Measurements from ENCODE around the gene PLPPR1. TPM values are rescaled to one million over a fixed set of nuclear protein-coding genes. Genes with fewer than 3 reads are reported as not detected.

PLPPR1 gene
- total RNA-seq, 1 experiment from 2014 or later, result 2.4 TPM

GRCh38 chr9:101119206-101119819, 90.8 kb downstream of the PLPPR1 start:
- H3K9ac ChIP-seq (ENCODE audit: extremely low read depth, insufficient read length, low read length), result no peak overlapping the region
- no peaks in the 10 kb centered on the region for H3K23me2 ChIP-seq (ENCODE audit: insufficient read length, low read depth, low read length, poor library complexity, severe bottlenecking)
- Mint-ChIP-seq H3K4me3 (no peak overlapping the region), H3K36me3 (ENCODE audit: insufficient read depth in 1 of 3, low read depth in 3 of 3) (peaks cover 10 to 20% (median 17%) of the 10 kb centered on the region in 3 experiments), H3K27me3 (ENCODE audit: low read depth) (peaks cover 2% of the 10 kb centered on the region; the same call in 1 of the 2 replicates), H3K4me1 (peaks cover 17 to 28% of the 10 kb centered on the region in 2 experiments), H3K27ac (no peak overlapping the region), H3K9me3 (peaks cover 18 to 20% of the 10 kb centered on the region in 2 experiments)
- no peak overlapping the region for H2BK12ac ChIP-seq (ENCODE audit: insufficient read length, low read depth, low read length)
- no peak overlapping the region for H4K5ac ChIP-seq (ENCODE audit: insufficient read length, low read depth, low read length)
- H3T11ph ChIP-seq (ENCODE audit: low read length), result no peak overlapping the region
- no peak overlapping the region for H3K23ac ChIP-seq (ENCODE audit: insufficient read length, low read depth, low read length)
- H4K20me1 ChIP-seq (ENCODE audit: control insufficient read depth, insufficient read depth, insufficient read length), result no peaks in the 10 kb centered on the region
- no peak overlapping the region for H3K4me2 ChIP-seq (ENCODE audit: insufficient read depth, insufficient read length, low read length)
- H3K4ac ChIP-seq (ENCODE audit: low read depth, low read length), result no peak overlapping the region
- no peak overlapping the region for H2BK15ac ChIP-seq (ENCODE audit: low read depth, low read length)
- TF ChIP-seq CTCF (conservative IDR thresholded peaks at IDR 0.05), result peak; percentile 93
- H3K79me1 ChIP-seq (ENCODE audit: insufficient read depth, low read depth, low read length, poor library complexity, severe bottlenecking), result no peaks in the 10 kb centered on the region
- no CpG with 5 or more reads among the region's 3 CpGs for WGBS (ENCODE audit: extremely low coverage, insufficient read length, low lambda C conversion rate)
- no peak overlapping the region for H2AK5ac ChIP-seq (ENCODE audit: insufficient read length, low read length)
- H3K27ac ChIP-seq (ENCODE audit: insufficient read length, low read depth, low read length), result no peak overlapping the region
- H3K14ac ChIP-seq (ENCODE audit: insufficient read depth, low read length), result no peak overlapping the region
- H3K27me3 ChIP-seq (ENCODE audit: insufficient read depth, low read length), result no peaks in the 10 kb centered on the region
- H4K8ac ChIP-seq (replicated peaks; ENCODE audit: insufficient read length, low read depth, low read length), result no peak overlapping the region
- H3K18ac ChIP-seq (ENCODE audit: insufficient read length, low read depth, low read length), result no peak overlapping the region
- H3K79me2 ChIP-seq (ENCODE audit: insufficient read depth, low read length), result no peaks in the 10 kb centered on the region
- no peak overlapping the region for H2BK120ac ChIP-seq (ENCODE audit: low read depth, low read length, poor library complexity, severe bottlenecking)
- DNase-seq, result peak; percentile 85
- H3K56ac ChIP-seq (ENCODE audit: insufficient read length, low read depth, low read length), result no peak overlapping the region
- H2AFZ ChIP-seq (ENCODE audit: low read length), result no peak overlapping the region
- no peaks in the 10 kb centered on the region for H3K9me3 ChIP-seq (ENCODE audit: control insufficient read depth, low read depth, low read length)
- H4K91ac ChIP-seq (ENCODE audit: insufficient read length, low read depth, low read length), result no peak overlapping the region
- H2BK5ac ChIP-seq (ENCODE audit: insufficient read length, low read length), result no peak overlapping the region
- H2BK20ac ChIP-seq (ENCODE audit: low read depth, low read length, poor library complexity, severe bottlenecking), result no peak overlapping the region
- peaks cover 7% of the 10 kb centered on the region; the same call in 1 of the 2 replicates for H3K4me1 ChIP-seq (ENCODE audit: insufficient read depth, low read length)
